GM18511 (cell line): ENCODE data around the gene PNMA1.

Experiments used
- ATAC-seq: cut with Tn5 transposase; IDR thresholded peaks from one replicate; pipeline ENCODE4 v1.9.1; 2021; ENCODE audit warnings: mild to moderate bottlenecking, moderate library complexity; ENCODE audit not compliant: unreplicated experiment

Gene PNMA1

GRCh38 chr14:73751157-73751691 lies 37.0 kb upstream of the PNMA1 start:
- no peak for ATAC-seq

GRCh38 chr14:73750531-73750901 lies 36.3 kb upstream of the PNMA1 start:
- no peak for ATAC-seq

GRCh38 chr14:73749706-73750530 lies 35.7 kb upstream of the PNMA1 start:
- no peak for ATAC-seq

- ATAC-seq = no peak
These were observed 34.7 kb upstream of the PNMA1 start for GRCh38 chr14:73748858-73749357.

GRCh38 chr14:73747379-73748211 lies 33.4 kb upstream of the PNMA1 start:
- no peak for ATAC-seq

- no peak for ATAC-seq
These were observed 32.6 kb upstream of the PNMA1 start for GRCh38 chr14:73746520-73747378.

GRCh38 chr14:73745571-73746519 lies 31.7 kb upstream of the PNMA1 start:
- ATAC-seq = no peak

GRCh38 chr14:73744874-73745529 lies 30.8 kb upstream of the PNMA1 start:
- no peak for ATAC-seq

GRCh38 chr14:73744175-73744867 lies 30.1 kb upstream of the PNMA1 start:
- peak; percentile 3 for ATAC-seq

GRCh38 chr14:73743431-73743931 lies 29.3 kb upstream of the PNMA1 start:
- ATAC-seq = peak; percentile 45

- ATAC-seq = no peak
These were observed 28.5 kb upstream of the PNMA1 start for GRCh38 chr14:73742520-73743238.

GRCh38 chr14:73741876-73742519 lies 27.8 kb upstream of the PNMA1 start:
- peak; percentile 38 for ATAC-seq

- peak; percentile 58 for ATAC-seq
These were observed 27.2 kb upstream of the PNMA1 start for GRCh38 chr14:73741386-73741875.

GRCh38 chr14:73740618-73741326 lies 26.6 kb upstream of the PNMA1 start:
- ATAC-seq = no peak

GRCh38 chr14:73739899-73740617 lies 25.9 kb upstream of the PNMA1 start:
- ATAC-seq = no peak
